Measurements from ENCODE around the gene ZNF622.

DNA sequence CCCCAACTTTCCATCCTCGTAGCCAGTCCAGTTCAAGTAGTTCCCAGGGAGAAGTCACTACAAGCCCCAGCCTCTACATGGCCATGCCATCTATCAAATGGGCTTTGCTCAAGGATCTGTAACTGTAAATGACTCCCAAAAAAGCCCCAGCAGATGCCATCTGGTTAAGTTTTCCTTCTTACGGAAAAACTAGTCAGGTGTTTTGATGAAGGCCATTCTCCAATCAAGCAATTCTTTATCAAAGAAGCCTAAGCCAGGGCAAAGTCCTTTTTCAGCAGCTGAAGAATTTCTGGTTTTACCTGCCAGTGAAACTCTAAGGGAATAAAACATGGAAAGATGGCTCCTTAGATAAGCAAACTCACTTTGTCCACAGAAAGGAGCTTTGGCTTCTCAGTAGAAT lies 21.9 kb upstream of the ZNF622 start:
- TF ChIP-seq CTCF (IDR thresholded peaks at IDR 0.05) (no peak), POLR2A (IDR thresholded peaks at IDR 0.05) (no peak)
